HepG2 (cell line): ENCODE measurements around the gene SFI1. TPM values are rescaled to one million over a fixed set of nuclear protein-coding genes. Genes with fewer than 3 reads are reported as not detected.
A peak's percentile ranks its signal among the peaks of the same experiment; 100 is the strongest.

Experiments
- CBX1 ChIP-seq: IDR thresholded peaks from one replicate; pipeline ENCODE4 v1.6.1; 2016; ENCODE audit warnings: antibody characterized with exemption, low read depth
- CCDC6 ChIP-seq: sonication (generic); formaldehyde crosslinking; IDR thresholded peaks from 2 replicates; pipeline ENCODE4 v1.8.1; 2022; ENCODE audit warnings: mild to moderate bottlenecking, missing genetic modification reagents, moderate library complexity
- MTERF4 ChIP-seq: sonication (generic); formaldehyde crosslinking; IDR thresholded peaks from 2 replicates; pipeline ENCODE4 v1.8.0; 2023; ENCODE audit warnings: mild to moderate bottlenecking, missing genetic modification reagents
- PAXIP1 ChIP-seq: sonication (generic); formaldehyde crosslinking; conservative IDR thresholded peaks from 2 replicates; pipeline ENCODE4 v1.4.0; 2020; ENCODE audit warnings: mild to moderate bottlenecking, missing genetic modification reagents, moderate library complexity
- PRDM10 ChIP-seq: sonication (generic); formaldehyde crosslinking; IDR thresholded peaks from 2 replicates; pipeline ENCODE4 v1.4.0; 2020; ENCODE audit warnings: low read depth, missing genetic modification reagents
- ZMYM2 ChIP-seq: sonication (generic); formaldehyde crosslinking; IDR thresholded peaks from 2 replicates; pipeline ENCODE4 v1.8.0; 2022; ENCODE audit warnings: mild to moderate bottlenecking, missing genetic modification reagents
- ZNF235 ChIP-seq: sonication (generic); formaldehyde crosslinking; IDR thresholded peaks from 2 replicates; pipeline ENCODE4 v1.8.1; 2023; ENCODE audit warnings: mild to moderate bottlenecking, missing genetic modification reagents, borderline replicate concordance
- ZNF318 ChIP-seq: sonication (generic); formaldehyde crosslinking; IDR thresholded peaks from 2 replicates; pipeline ENCODE4 v1.4.0; 2020; ENCODE audit warnings: mild to moderate bottlenecking, missing genetic modification reagents
- ZNF839 ChIP-seq: sonication (generic); formaldehyde crosslinking; IDR thresholded peaks from 2 replicates; pipeline ENCODE4 v1.4.0; 2020; ENCODE audit warnings: missing genetic modification reagents, mild to moderate bottlenecking, borderline replicate concordance
- polyA plus RNA-seq, 8 experiments: library from polyadenylated mRNA; depleted of rRNA in 3 of 8; stranded (reverse) in 7 of 8; unstranded in 1 of 8; fragments of >200 nt; fragmentation: Illumina TruSeq in 4 of 8; extraction: Trizol in 4 of 8; gene quantifications; 2 replicates each; pipeline versions ENCODE4 v1.2.1 to v1.2.3, GENCODE V29; 2011 to 2016; ENCODE audit warnings: low read depth in 4 of 8, missing spikeins in 1 of 8, mixed read lengths in 1 of 8; ENCODE audit not compliant: insufficient read depth in 1 of 8
- total RNA-seq, 5 experiments: library from RNA; depleted of rRNA; stranded (reverse); fragments of >200 nt; fragmentation: Illumina TruSeq; extraction: Trizol; gene quantifications; 2 replicates each; pipeline ENCODE4 v1.2.3, GENCODE V29; 2016; ENCODE audit warnings: low read depth in 1 of 5
- TF ChIP-seq, protein P1 (sequence below): sonication (generic); formaldehyde crosslinking; IDR thresholded peaks from 2 replicates; pipeline ENCODE4 v1.4.0; 2020; ENCODE audit warnings: missing genetic modification reagents
- TF ChIP-seq, protein P2 (sequence below): sonication (generic); formaldehyde crosslinking; IDR thresholded peaks from 2 replicates; pipeline ENCODE4 v1.5.1; 2020; ENCODE audit warnings: missing genetic modification reagents, mild to moderate bottlenecking, borderline replicate concordance

The SFI1 gene
- total and polyA plus RNA-seq, 2 of the 13 experiments (the other 11 are each of a cell fraction or from before 2014, with no cell fraction given): 20.5 to 40.1 TPM

GRCh38 chr22:31579835-31580242 is 83.5 kb downstream of the SFI1 start (continued):
- no peak; the same call in 1 of the 2 replicates for TF ChIP-seq ZNF318 (CRISPR knock-in tag)
- no peak for TF ChIP-seq CCDC6
- no peak for TF ChIP-seq MTERF4 (CRISPR knock-in tag)
- TF ChIP-seq PRDM10 (CRISPR knock-in tag): peak; percentile 46; the same call in 1 of the 2 replicates
- TF ChIP-seq ZNF839: no peak
- no peak for TF ChIP-seq ZNF235 (CRISPR knock-in tag)
- no peak for TF ChIP-seq ZMYM2 (CRISPR knock-in tag)
- no peak for TF ChIP-seq CBX1
- peak; percentile 96 for TF ChIP-seq PAXIP1 (CRISPR knock-in tag)
- TF ChIP-seq, protein P1, sequence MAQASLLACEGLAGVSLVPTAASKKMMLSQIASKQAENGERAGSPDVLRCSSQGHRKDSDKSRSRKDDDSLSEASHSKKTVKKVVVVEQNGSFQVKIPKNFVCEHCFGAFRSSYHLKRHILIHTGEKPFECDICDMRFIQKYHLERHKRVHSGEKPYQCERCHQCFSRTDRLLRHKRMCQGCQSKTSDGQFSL: no peak
- TF ChIP-seq, protein P2, sequence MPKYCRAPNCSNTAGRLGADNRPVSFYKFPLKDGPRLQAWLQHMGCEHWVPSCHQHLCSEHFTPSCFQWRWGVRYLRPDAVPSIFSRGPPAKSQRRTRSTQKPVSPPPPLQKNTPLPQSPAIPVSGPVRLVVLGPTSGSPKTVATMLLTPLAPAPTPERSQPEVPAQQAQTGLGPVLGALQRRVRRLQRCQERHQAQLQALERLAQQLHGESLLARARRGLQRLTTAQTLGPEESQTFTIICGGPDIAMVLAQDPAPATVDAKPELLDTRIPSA (CRISPR knock-in tag): no peak
